WERI-Rb-1 (cell line): ENCODE data around the gene PUM2.

Source experiments
- DNase-seq: peaks from one replicate; pipeline ENCODE4 v3.0.0-alpha.2; 2020
- H3K27ac ChIP-seq: fragments of 250-450 bp; sonication (Bioruptor Pico); 2 replicates; pipeline ENCODE4 v1.5.1; 2020; ENCODE audit warnings: mild to moderate bottlenecking, moderate library complexity
- H3K27me3 ChIP-seq: fragments of 250-450 bp; sonication (Bioruptor Pico); 2 replicates; pipeline ENCODE4 v1.5.1; 2021; ENCODE audit warnings: mild to moderate bottlenecking, low read depth, moderate library complexity; ENCODE audit not compliant: insufficient read depth, severe bottlenecking
- H3K36me3 ChIP-seq: fragments of 250-450 bp; sonication (Bioruptor Pico); 2 replicates; pipeline ENCODE4 v1.5.1; 2020; ENCODE audit warnings: mild to moderate bottlenecking, moderate library complexity
- H3K4me3 ChIP-seq: 2 replicates; pipeline ENCODE4 v1.5.1; 2011; ENCODE audit warnings: low read depth, mild to moderate bottlenecking, control low read depth, low read length
- H3K9me3 ChIP-seq: fragments of 250-450 bp; sonication (Bioruptor Pico); 2 replicates; pipeline ENCODE4 v1.5.1; 2021; ENCODE audit warnings: mild to moderate bottlenecking, moderate library complexity; ENCODE audit not compliant: severe bottlenecking
- TF ChIP-seq, protein P1 (sequence below): IDR thresholded peaks from 2 replicates; pipeline ENCODE4 v1.5.1; 2011; ENCODE audit warnings: low read depth, mild to moderate bottlenecking, control low read depth, inconsistent platforms, low read length

PUM2 gene

DNA sequence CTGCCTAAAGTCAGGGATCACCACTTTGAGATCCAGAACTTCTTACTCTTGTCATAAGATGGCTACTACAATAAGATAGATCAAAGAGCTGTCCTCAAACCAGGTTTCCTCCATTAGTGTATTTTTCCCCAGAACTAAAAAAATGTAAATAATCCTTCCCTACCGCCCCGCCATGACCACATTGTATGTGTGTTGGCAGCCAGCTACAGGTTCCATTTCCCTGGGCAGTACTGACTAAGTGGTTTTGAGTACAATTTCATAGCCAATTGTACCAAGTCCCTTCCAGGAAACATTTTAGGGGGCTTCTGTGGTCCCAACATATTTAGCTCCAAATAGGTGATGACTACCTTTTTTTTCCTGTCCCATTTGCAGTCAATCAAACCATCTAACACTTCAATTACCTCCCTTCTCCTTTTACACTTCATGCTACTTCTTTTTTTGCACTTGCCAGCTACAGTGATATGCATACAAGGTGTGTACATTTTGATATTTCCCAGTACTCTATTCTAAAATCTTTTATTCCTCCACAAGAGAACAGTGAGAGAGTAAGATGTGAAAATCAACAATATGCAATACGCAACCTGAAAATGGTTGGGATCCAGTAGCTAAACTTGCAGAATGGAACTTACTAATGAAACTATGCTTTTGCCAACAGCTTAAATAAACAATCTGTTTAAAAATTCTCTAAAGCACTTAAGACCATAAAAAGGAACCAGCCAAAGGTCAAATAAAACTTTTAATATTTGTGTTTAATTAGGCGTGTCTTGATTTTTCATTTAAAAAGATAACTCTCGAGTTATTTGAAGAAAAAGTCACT, 3.9 kb downstream of the PUM2 start:
- TF ChIP-seq, protein P1, sequence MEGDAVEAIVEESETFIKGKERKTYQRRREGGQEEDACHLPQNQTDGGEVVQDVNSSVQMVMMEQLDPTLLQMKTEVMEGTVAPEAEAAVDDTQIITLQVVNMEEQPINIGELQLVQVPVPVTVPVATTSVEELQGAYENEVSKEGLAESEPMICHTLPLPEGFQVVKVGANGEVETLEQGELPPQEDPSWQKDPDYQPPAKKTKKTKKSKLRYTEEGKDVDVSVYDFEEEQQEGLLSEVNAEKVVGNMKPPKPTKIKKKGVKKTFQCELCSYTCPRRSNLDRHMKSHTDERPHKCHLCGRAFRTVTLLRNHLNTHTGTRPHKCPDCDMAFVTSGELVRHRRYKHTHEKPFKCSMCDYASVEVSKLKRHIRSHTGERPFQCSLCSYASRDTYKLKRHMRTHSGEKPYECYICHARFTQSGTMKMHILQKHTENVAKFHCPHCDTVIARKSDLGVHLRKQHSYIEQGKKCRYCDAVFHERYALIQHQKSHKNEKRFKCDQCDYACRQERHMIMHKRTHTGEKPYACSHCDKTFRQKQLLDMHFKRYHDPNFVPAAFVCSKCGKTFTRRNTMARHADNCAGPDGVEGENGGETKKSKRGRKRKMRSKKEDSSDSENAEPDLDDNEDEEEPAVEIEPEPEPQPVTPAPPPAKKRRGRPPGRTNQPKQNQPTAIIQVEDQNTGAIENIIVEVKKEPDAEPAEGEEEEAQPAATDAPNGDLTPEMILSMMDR, result no peak
- Histone ChIP-seq H3K9me3 (no peaks in the 10 kb centered on the region), H3K27ac (no peak overlapping the region), H3K36me3 (peaks cover 62% of the 10 kb centered on the region), H3K4me3 (no peak overlapping the region), H3K27me3 (no peaks in the 10 kb centered on the region)
- no peak for DNase-seq

DNA sequence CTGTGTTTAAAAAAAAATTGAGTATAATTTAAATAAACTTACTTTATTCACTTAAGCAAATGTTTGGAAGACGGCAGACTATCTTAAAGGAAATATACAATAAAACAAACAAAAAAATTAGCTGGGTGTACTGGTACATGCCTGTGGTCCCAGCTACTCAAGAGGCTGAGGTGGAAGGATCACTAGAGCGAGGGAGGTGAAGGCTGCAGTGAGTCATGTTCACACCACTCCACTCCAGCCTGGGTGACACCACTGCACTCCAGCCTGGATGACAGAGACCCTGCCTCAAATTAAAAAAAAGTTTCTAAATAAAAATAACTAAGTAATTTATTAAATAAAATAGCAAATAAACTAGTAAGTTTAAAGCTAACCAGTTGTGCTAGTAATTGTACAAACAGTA, 7.5 kb downstream of the PUM2 start:
- TF ChIP-seq, protein P1, result no peak
- H3K4me3 ChIP-seq, result no peak overlapping the region
- H3K36me3 ChIP-seq, result peaks cover 61% of the 10 kb centered on the region
- H3K9me3 ChIP-seq, result no peaks in the 10 kb centered on the region
- no peak overlapping the region for H3K27ac ChIP-seq
- no peak for DNase-seq
- no peaks in the 10 kb centered on the region for H3K27me3 ChIP-seq

DNA sequence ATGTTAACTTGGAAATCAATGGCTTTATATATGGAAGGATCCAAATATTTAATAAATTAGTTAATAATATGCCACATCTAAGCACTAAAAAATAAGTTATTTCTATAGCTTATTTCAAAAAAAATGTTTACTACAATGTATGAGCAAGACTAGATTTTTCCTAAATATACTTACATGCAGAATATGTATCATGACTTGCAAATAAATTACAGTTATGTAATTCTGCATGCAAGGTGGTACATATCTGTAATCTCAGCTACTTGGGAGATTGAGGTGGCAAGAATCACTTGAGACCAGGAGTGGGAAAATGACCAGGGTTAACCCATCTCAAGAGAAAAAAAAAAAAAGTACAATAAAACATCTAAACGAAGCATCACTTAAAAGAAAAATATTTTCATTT, 11.6 kb downstream of the PUM2 start:
- H3K4me3 ChIP-seq, result no peak overlapping the region
- no peak for DNase-seq
- no peaks in the 10 kb centered on the region for H3K27me3 ChIP-seq
- TF ChIP-seq, protein P1, result no peak
- no peak overlapping the region for H3K27ac ChIP-seq
- H3K36me3 ChIP-seq, result peaks cover 31% of the 10 kb centered on the region
- H3K9me3 ChIP-seq, result no peaks in the 10 kb centered on the region

DNA sequence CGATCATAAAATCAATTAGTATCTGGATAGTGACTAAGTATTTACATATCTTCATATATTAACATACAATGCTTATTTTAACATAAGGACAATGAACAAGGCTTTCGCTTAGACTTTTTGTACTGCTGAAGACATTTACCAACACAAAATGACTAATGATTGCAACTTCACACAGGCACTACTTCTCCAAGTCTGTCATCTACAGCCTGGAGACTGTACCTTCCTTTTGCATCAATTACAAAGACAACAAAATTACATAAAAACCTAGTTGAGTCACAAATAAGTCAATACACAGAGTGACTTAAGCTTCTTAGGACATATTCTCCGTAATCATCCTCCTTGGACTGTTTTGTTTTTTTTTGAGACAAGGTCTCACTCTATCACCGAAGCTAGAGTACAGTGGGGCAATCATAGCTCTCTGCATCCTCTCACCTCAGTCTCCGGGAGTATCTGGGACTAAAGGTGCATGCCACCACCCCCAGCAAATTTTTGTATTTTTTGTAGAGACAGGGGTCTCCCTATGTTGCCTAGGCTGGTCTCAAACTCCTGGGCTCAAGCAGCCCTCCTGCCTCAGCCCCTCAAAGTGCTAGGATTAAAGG, 15.9 kb downstream of the PUM2 start:
- TF ChIP-seq, protein P1, result no peak
- Histone ChIP-seq H3K9me3 (no peaks in the 10 kb centered on the region), H3K27me3 (no peaks in the 10 kb centered on the region), H3K36me3 (peaks cover 27% of the 10 kb centered on the region), H3K27ac (no peak overlapping the region), H3K4me3 (no peak overlapping the region)
- no peak for DNase-seq

DNA sequence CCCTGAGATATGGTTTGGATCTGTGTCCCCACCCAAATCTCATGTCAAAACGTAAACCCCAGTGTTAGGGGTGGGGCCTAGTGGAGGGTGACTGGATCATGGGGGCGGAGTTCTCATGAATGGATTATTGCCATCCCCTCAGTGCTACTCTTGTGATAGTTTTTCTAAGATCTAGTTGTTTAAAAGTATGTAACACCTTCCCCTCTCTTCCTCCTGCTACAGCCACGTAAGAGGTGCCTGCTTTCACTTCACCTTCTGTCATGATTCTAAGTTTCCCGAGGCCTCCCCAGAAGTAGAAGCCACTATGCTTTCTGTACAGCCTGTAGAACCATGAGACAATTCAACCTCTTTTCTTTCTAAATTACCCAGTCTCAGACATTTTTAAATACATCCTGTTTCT, 16.9 kb downstream of the PUM2 start:
- TF ChIP-seq, protein P1, result no peak
- no peaks in the 10 kb centered on the region for H3K27me3 ChIP-seq
- no peak overlapping the region for H3K4me3 ChIP-seq
- peaks cover 27% of the 10 kb centered on the region for H3K36me3 ChIP-seq
- no peaks in the 10 kb centered on the region for H3K9me3 ChIP-seq
- no peak overlapping the region for H3K27ac ChIP-seq
- DNase-seq, result no peak
